Panc1 (cell line): ENCODE data around the gene AMBP. TPM values are rescaled to one million over a fixed set of nuclear protein-coding genes. Genes with fewer than 3 reads are reported as not detected.
"Not testable (repeated sequence)": the region's sequence is repeated elsewhere in the genome, so short reads cannot be mapped to it uniquely, and the experiment has no call there.

ENCODE experiments used
- ATAC-seq: fragments of 200-7000 bp; cut with Tn5 transposase; 2 replicates; pipeline ENCODE4 v1.9.1; 2020; ENCODE audit warnings: mild to moderate bottlenecking, moderate library complexity
- BruUV-seq: library from RNA; stranded (reverse); fragments of 400-500 nt; replicated peaks from 2 replicates; lab custom pipeline; 2021; lab: Mats Ljungman, UMichigan
- CTCF ChIA-PET: fragments of 300-600 bp; sonication (Branson Sonifier 250); formaldehyde crosslinking; loops from one replicate; lab custom pipeline; 2022; ENCODE audit warnings: antibody characterized with exemption; lab: Charles Lee
- POLR2A ChIA-PET: fragments of 300-600 bp; sonication (Branson Sonifier 250); formaldehyde crosslinking; loops from one replicate; lab custom pipeline; 2022; ENCODE audit warnings: antibody characterized with exemption; lab: Charles Lee
- DNase-seq: peaks from one replicate; pipeline ENCODE4 v3.0.0-alpha.2; 2010; ENCODE audit warnings: low read depth, low spot score
- H3K27ac ChIP-seq: 2 replicates; pipeline ENCODE4 v1.5.1; 2011; ENCODE audit warnings: mild to moderate bottlenecking, low read length, inconsistent platforms
- H3K27me3 ChIP-seq: fragments of 200-500 bp; sonication (Bioruptor generic); 2 replicates; pipeline ENCODE4 v1.6.0; 2014; ENCODE audit warnings: low read length, inconsistent platforms; ENCODE audit not compliant: control insufficient read depth, insufficient read depth
- H3K36me3 ChIP-seq: fragments of 200-500 bp; sonication (Bioruptor generic); 2 replicates; pipeline ENCODE4 v1.5.1; 2014; ENCODE audit warnings: inconsistent platforms, mild to moderate bottlenecking, low read length, moderate library complexity; ENCODE audit not compliant: control insufficient read depth, insufficient read depth
- H3K4me1 ChIP-seq: 2 replicates; pipeline ENCODE4 v1.5.1; 2011; ENCODE audit warnings: inconsistent platforms, mild to moderate bottlenecking, low read length, moderate library complexity; ENCODE audit not compliant: control insufficient read depth, insufficient read depth
- H3K4me3 ChIP-seq, 2 experiments: 2 replicates each; pipeline ENCODE4 v1.5.1; 2011 to 2012; ENCODE audit warnings: low read depth in 2 of 2, low read length in 2 of 2, mild to moderate bottlenecking in 2 of 2, inconsistent platforms in 1 of 2, moderate library complexity in 1 of 2
- H3K9me3 ChIP-seq: fragments of 200-500 bp; sonication (Bioruptor generic); 2 replicates; pipeline ENCODE4 v1.5.1; 2014; ENCODE audit warnings: low read depth, mild to moderate bottlenecking, inconsistent platforms, low read length, moderate library complexity; ENCODE audit not compliant: control insufficient read depth, insufficient read depth
- POLR2AphosphoS5 ChIP-seq: IDR thresholded peaks from 2 replicates; pipeline ENCODE4 v1.6.1; 2012; ENCODE audit warnings: mild to moderate bottlenecking, low read depth, low read length, moderate library complexity
- SIN3A ChIP-seq: IDR thresholded peaks from 2 replicates; pipeline ENCODE4 v1.6.1; 2012; ENCODE audit warnings: low read depth, mild to moderate bottlenecking, low read length, moderate library complexity, borderline replicate concordance; ENCODE audit not compliant: insufficient read depth
- TCF7L2 ChIP-seq: IDR thresholded peaks from 2 replicates; pipeline ENCODE4 v1.6.1; 2011; ENCODE audit warnings: mild to moderate bottlenecking, low read depth, low read length, inconsistent platforms
- in situ Hi-C: cut with HindIII; loops from 2 replicates; pipeline ENCODE4 v1.10.0; 2016; ENCODE audit warnings: low sequenced_read_pairs, low pct_unique_long_range_greater_than_20kb
- intact Hi-C: fragments of 100-400 bp; cut with micrococcal nuclease; formaldehyde crosslinking; loops from one replicate; pipeline ENCODE4 v1.10.0; 2022; ENCODE audit not compliant: unreplicated experiment
- total RNA-seq: library from RNA; stranded (reverse); gene quantifications from one replicate; pipeline ENCODE4 v1.2.1, GENCODE V29; 2021; ENCODE audit not compliant: unreplicated experiment
- TF ChIP-seq, protein P1 (sequence below): fragments of 450-650 bp; IDR thresholded peaks from 2 replicates; pipeline ENCODE4 v1.5.1; 2017; ENCODE audit warnings: mild to moderate bottlenecking
- TF ChIP-seq, protein P2 (sequence below), 2 experiments: IDR thresholded peaks; 2 replicates each; pipeline ENCODE4 v1.6.1; 2011 to 2012; ENCODE audit warnings: low read depth in 2 of 2, control low read depth in 1 of 2, low read length in 1 of 2, mild to moderate bottlenecking in 1 of 2, moderate library complexity in 1 of 2; ENCODE audit not compliant: insufficient read depth in 1 of 2

The AMBP gene
- total RNA-seq, 1 experiment from 2014 or later: 1.7 TPM

DNA sequence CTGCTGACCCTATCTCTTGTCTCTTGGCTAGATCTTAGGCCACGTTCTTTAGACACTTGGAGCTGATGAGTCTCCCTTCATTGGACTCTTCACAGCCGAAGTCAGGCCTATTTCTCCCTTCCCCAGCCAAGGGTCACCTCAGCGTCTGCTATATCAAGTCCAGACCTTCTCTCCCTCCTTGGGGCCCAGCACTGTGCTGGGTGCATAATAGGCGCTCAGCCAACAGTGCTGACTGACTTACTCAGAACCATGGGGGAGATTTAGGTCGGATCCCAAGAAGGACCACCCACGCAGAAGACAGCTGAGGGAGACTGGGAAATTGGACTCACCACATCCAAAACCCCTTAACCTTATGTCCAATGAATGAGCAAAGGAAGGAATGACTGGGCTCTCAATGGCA, 5.6 kb upstream of the AMBP start:
- CTCF ChIA-PET: interaction anchor here (0.6 to 2.5 kb wide), 2 partner anchors 24 to 49 kb away, joined by 5 to 17 read pairs; no protein-coding TSS in a partner anchor

DNA sequence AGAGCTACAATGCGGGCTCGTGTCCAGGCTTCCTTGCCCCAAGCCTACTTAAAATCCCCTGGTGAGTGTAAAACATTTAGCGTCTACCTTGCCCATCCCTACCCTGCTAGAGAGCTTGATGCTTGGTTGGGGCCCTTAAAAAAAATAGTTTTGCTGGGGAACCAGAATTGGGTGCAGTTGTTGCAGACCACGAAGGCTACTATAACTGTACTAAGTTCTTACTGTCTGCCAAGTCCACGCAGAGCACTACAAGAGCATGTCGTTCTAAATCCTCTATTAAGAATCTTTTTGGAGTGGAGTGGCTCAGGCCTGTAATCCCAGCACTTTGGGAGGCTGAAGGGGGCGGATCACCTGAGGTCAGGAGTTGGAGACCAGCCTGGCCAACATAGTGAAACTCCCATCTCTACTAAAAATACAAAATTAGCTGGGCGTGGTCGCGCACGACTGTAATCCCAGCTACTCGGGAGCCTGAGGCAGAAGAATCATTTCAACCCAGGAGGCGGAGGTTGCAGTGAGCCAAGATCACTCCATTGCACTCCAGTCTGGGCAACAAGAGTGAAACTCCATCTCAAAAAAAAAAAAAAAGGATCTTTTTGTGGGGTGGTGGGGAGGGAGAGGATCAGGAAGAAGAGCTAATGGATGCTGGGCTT, 4.8 kb upstream of the AMBP start:
- BruUV-seq, H3K27ac ChIP-seq, H3K36me3 ChIP-seq, H3K27me3 ChIP-seq, in situ Hi-C loops, POLR2A ChIA-PET, H3K4me3 ChIP-seq, H3K9me3 ChIP-seq, DNase-seq, H3K4me1 ChIP-seq: not testable (repeated sequence)
- intact Hi-C loops: loop anchor here (5.0 kb wide), 1 partner anchor 219 kb away; no protein-coding TSS in a partner anchor
- CTCF ChIA-PET: interaction anchor here (0.5 to 2.5 kb wide), 6 partner anchors 10 to 310 kb away, joined by 3 to 17 read pairs (median 4); no protein-coding TSS in a partner anchor
- peak; percentile 22; the same call in 1 of the 2 replicates for ATAC-seq

More for the DNA sequence above, 5.6 kb upstream of the AMBP start:
- intact Hi-C loops (loop anchor here (5.0 kb wide), 1 partner anchor 219 kb away; no protein-coding TSS in a partner anchor), in situ Hi-C loops (no loop called here)
- no TSS peak for BruUV-seq
- no peaks in the 10 kb centered on the region for H3K9me3 ChIP-seq
- no peaks in the 10 kb centered on the region for H3K36me3 ChIP-seq
- DNase-seq (no peak), ATAC-seq (no peak)
- no peak overlapping the region for H3K27ac ChIP-seq
- no peaks in the 10 kb centered on the region for H3K27me3 ChIP-seq
- no peaks in the 10 kb centered on the region for H3K4me1 ChIP-seq
- H3K4me3 ChIP-seq: no peak overlapping the region
- POLR2A ChIA-PET: no interaction called here
- TF ChIP-seq POLR2AphosphoS5 (no peak), TCF7L2 (no peak), SIN3A (no peak)
- TF ChIP-seq, protein P1, sequence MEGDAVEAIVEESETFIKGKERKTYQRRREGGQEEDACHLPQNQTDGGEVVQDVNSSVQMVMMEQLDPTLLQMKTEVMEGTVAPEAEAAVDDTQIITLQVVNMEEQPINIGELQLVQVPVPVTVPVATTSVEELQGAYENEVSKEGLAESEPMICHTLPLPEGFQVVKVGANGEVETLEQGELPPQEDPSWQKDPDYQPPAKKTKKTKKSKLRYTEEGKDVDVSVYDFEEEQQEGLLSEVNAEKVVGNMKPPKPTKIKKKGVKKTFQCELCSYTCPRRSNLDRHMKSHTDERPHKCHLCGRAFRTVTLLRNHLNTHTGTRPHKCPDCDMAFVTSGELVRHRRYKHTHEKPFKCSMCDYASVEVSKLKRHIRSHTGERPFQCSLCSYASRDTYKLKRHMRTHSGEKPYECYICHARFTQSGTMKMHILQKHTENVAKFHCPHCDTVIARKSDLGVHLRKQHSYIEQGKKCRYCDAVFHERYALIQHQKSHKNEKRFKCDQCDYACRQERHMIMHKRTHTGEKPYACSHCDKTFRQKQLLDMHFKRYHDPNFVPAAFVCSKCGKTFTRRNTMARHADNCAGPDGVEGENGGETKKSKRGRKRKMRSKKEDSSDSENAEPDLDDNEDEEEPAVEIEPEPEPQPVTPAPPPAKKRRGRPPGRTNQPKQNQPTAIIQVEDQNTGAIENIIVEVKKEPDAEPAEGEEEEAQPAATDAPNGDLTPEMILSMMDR: no peak
- TF ChIP-seq, protein P2, sequence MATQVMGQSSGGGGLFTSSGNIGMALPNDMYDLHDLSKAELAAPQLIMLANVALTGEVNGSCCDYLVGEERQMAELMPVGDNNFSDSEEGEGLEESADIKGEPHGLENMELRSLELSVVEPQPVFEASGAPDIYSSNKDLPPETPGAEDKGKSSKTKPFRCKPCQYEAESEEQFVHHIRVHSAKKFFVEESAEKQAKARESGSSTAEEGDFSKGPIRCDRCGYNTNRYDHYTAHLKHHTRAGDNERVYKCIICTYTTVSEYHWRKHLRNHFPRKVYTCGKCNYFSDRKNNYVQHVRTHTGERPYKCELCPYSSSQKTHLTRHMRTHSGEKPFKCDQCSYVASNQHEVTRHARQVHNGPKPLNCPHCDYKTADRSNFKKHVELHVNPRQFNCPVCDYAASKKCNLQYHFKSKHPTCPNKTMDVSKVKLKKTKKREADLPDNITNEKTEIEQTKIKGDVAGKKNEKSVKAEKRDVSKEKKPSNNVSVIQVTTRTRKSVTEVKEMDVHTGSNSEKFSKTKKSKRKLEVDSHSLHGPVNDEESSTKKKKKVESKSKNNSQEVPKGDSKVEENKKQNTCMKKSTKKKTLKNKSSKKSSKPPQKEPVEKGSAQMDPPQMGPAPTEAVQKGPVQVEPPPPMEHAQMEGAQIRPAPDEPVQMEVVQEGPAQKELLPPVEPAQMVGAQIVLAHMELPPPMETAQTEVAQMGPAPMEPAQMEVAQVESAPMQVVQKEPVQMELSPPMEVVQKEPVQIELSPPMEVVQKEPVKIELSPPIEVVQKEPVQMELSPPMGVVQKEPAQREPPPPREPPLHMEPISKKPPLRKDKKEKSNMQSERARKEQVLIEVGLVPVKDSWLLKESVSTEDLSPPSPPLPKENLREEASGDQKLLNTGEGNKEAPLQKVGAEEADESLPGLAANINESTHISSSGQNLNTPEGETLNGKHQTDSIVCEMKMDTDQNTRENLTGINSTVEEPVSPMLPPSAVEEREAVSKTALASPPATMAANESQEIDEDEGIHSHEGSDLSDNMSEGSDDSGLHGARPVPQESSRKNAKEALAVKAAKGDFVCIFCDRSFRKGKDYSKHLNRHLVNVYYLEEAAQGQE (IDR thresholded peaks at IDR 0.05; ENCODE audit: insufficient read depth in 1 of 2, low read depth in 2 of 2, low read length in 1 of 2): no peak
